AG04449 (cell line): ENCODE results near the gene CAMK2B.

ENCODE experiments used
- CTCF ChIA-PET: fragments of 350-600 bp; formaldehyde crosslinking; extraction: SDS; loops from one replicate; lab custom pipeline; 2021; ENCODE audit warnings: antibody characterized with exemption; lab: Yijun Ruan, JAX
- POLR2A ChIA-PET: fragments of 400-600, 350-600 bp; formaldehyde crosslinking; extraction: SDS; loops from one replicate; lab custom pipeline; 2020; ENCODE audit warnings: antibody characterized with exemption, inconsistent platforms; lab: Yijun Ruan, JAX
- DNase-seq: peaks from one replicate; pipeline ENCODE4 v3.0.0-alpha.2; 2010; ENCODE audit warnings: low read depth, low spot score
- H3K4me3 ChIP-seq: 2 replicates; pipeline ENCODE4 v1.5.1; 2011; ENCODE audit warnings: low read depth, mild to moderate bottlenecking, control low read depth, low read length
- CTCF ChIP-seq: IDR thresholded peaks from one replicate; pipeline ENCODE4 v1.5.1; 2011; ENCODE audit warnings: mild to moderate bottlenecking, moderate library complexity, low read length, control low read depth, inconsistent platforms; ENCODE audit not compliant: insufficient read depth; ENCODE audit errors: missing control alignments

Gene CAMK2B

GRCh38 chr7:44213206-44213876 lies 112.1 kb downstream of the CAMK2B start:
- ChIA-PET CTCF (interaction anchor here (1.3 to 2.4 kb wide), 4 partner anchors 8 to 87 kb away, joined by 3 to 12 read pairs (median 9); partner anchors contain the start of gene YKT6), POLR2A (interaction anchor here (1.0 kb wide), 1 partner anchor 11 kb away, joined by 3 read pairs; no protein-coding TSS in a partner anchor)
- TF ChIP-seq CTCF = no peak
- H3K4me3 ChIP-seq = no peak overlapping the region
- no peak for DNase-seq

GRCh38 chr7:44212581-44213184 lies 112.7 kb downstream of the CAMK2B start:
- CTCF ChIA-PET = interaction anchor here (1.3 to 2.4 kb wide), 4 partner anchors 8 to 87 kb away, joined by 3 to 11 read pairs (median 5); partner anchors contain the start of gene YKT6

GRCh38 chr7:44212018-44212417 lies 113.4 kb downstream of the CAMK2B start:
- no peak for DNase-seq
- no peak overlapping the region for H3K4me3 ChIP-seq
- ChIA-PET CTCF (interaction anchor here (1.3 to 2.4 kb wide), 4 partner anchors 7 to 86 kb away, joined by 3 to 11 read pairs (median 5); partner anchors contain the start of gene YKT6), POLR2A (interaction anchor here (0.9 kb wide), 1 partner anchor 11 kb away, joined by 4 read pairs; the partner anchor contains the start of gene YKT6)
- TF ChIP-seq CTCF = no peak

More at GRCh38 chr7:44212581-44213184, 112.7 kb downstream of the CAMK2B start:
- TF ChIP-seq CTCF = no peak
- no peak for DNase-seq
- POLR2A ChIA-PET = interaction anchor here (0.9 to 1.0 kb wide), 2 partner anchors 10 to 12 kb away, joined by 3 to 4 read pairs; partner anchors contain the start of gene YKT6
- no peak overlapping the region for H3K4me3 ChIP-seq

GRCh38 chr7:44211126-44211675 lies 114.2 kb downstream of the CAMK2B start:
- ChIA-PET CTCF (interaction anchor here (0.9 to 2.4 kb wide), 3 partner anchors 10 to 130 kb away, joined by 3 to 11 read pairs (median 3); partner anchors contain the start of gene YKT6), POLR2A (no interaction called here)
- no peak overlapping the region for H3K4me3 ChIP-seq
- no peak for DNase-seq
- no peak for TF ChIP-seq CTCF

GRCh38 chr7:44210107-44210506 lies 115.3 kb downstream of the CAMK2B start:
- DNase-seq = no peak
- TF ChIP-seq CTCF = no peak
- CTCF ChIA-PET = interaction anchor here (0.6 to 1.6 kb wide), 2 partner anchors 9 to 355 kb away, joined by 4 read pairs; partner anchors contain the start of gene YKT6
- POLR2A ChIA-PET = no interaction called here
- H3K4me3 ChIP-seq = no peak overlapping the region
